CD4-positive, alpha-beta T cell treated with Interleukin-12 subunit alpha and Interleukin-12 subunit beta, for 1 hour (primary cell): Measurements from ENCODE around the gene OR11H6.
"Not testable (repeated sequence)": the region's sequence is repeated elsewhere in the genome, so short reads cannot be mapped to it uniquely, and the experiment has no call there.

Source experiments
- DNase-seq: peaks from one replicate; pipeline ENCODE4 v3.0.0-alpha.2; 2020

The OR11H6 gene, protein sequence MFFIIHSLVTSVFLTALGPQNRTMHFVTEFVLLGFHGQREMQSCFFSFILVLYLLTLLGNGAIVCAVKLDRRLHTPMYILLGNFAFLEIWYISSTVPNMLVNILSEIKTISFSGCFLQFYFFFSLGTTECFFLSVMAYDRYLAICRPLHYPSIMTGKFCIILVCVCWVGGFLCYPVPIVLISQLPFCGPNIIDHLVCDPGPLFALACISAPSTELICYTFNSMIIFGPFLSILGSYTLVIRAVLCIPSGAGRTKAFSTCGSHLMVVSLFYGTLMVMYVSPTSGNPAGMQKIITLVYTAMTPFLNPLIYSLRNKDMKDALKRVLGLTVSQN

DNA sequence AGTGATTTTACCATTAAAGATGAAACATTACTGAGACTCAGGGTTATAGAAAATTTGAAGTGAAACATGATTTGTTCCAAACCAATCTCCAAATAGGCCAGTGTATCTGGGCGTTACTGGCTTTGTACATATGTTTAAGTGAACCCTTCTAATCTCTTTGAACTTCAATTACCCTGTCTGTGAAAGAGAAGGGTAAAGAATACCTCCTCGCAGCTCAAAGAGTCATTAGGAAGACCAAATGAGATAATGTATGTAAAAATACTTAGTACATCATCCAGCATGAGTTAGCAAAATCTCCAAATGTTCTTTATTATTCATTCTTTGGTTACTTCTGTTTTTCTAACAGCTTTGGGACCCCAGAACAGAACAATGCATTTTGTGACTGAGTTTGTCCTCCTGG is at the start of gene OR11H6:
Gene OR11H6, plus strand, starts transcription at position 301 of the 400 bp plus-strand sequence. Its CDS starts 0 bp downstream, at position 301.
- DNase-seq = no peak

DNA sequence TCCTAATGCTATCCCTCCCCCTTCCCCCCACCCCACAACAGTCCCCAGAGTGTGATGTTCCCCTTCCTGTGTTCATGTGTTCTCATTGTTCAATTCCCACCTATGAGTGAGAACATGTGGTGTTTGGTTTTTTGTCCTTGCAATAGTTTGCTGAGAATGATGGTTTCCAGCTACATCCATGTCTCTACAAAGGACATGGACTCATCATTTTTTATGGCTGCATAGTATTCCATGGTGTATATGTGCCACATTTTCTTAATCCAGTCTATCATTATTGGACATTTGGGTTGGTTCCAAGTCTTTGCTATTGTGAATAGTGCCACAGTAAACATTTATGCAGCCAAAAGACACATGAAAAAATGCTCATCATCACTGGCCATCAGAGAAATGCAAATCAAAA is 49.3 kb upstream of the OR11H6 start:
- not testable (repeated sequence) for DNase-seq

DNA sequence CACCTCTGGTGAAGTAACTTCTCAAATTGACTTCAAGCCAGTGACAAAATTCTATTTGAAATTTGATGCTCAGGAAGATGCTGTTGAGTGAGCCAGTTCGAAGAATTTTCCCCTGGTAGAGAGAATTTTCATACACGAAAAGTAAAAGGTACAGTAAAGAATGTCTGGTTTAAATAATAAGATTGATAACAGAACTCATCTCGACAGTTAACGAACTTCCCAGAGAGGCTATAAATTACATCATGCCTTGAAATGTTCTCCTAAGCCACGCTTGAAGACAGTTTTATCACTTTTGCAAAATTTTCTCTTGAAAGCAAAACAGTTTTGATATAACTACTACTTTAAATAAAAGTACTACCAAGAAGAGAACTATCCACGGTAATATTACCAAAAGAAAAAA is 47.2 kb upstream of the OR11H6 start:
- no peak for DNase-seq

DNA sequence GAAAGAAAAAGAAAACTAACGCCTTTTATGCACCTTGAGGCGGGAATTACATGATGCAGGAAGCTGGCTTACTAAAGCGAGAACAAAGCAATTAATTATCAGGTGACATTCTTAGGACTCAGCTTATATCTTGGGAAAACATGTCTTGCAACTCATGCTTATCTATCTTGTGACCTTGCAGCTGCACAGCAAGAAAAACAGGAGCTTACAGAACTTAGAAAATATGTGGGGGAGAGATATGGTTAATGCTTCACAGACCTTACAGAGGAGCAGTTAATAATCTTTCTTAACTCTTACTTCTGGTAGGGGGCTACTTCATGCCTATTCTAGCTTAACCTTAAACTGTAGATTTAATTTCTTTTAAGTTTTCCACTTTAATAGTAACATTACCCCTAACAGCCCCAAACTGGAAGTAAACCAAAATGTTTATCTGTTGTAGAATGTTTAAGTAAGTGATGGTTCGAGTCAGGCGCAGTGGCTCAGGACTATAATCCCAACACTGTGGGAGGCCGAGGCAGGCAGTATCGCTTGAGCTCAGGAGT is 46.0 kb upstream of the OR11H6 start:
- DNase-seq = no peak

DNA sequence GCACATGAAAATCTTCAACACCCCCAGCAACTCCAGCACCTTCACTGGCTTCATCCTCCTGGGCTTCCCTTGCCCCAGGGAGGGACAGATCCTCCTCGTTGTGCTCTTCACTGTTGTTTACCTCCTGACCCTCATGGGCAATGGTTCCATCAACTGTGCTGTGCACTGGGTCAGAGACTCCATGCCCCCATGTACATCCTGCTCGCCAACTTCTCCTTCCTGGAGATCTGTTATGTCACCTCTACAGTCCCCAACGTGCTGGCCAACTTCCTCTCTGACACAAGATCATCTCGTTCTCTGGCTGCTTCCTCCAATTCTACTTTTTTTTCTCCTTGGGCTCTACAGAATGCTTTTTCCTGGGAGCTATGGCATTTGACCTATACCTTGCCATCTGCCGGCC is 44.3 kb upstream of the OR11H6 start:
- no peak for DNase-seq

DNA sequence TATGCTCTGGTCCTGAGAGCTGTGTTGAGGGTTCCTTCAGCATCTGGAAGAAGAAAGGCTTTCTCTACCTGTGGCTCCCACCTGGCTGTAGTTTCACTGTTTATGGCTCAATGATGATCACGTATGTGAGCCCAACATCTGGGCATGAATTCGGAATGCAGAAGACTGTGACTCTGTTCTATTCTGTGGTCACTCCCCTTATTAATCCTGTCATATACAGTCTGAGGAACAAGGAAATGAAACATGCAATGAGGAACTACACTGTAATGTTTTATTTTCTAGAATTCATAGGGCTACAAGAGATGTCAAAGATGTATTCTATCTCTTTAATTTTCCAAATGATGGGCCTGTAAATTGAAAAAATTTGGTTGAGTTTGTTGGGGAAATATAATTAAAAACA is 43.6 kb upstream of the OR11H6 start:
- no peak for DNase-seq

DNA sequence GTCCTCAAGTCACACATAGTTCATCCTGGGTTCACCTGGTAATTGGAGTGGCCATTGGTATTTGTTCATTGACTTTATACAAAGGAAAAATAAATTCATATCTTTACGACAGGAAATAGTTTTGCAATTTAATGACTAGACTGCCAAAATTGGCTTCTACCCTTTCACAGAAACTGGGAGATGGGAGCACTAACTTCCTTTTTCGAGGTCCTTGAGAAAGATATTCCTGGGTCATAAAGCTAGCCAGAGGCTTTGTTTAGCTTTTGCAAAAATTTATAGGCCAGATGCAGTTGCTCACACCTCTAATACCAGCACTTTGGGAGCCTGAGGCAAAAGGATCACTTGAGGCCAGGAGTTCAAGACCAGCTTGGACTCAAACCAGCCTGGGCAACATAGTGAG is 43.0 kb upstream of the OR11H6 start:
- no peak for DNase-seq

DNA sequence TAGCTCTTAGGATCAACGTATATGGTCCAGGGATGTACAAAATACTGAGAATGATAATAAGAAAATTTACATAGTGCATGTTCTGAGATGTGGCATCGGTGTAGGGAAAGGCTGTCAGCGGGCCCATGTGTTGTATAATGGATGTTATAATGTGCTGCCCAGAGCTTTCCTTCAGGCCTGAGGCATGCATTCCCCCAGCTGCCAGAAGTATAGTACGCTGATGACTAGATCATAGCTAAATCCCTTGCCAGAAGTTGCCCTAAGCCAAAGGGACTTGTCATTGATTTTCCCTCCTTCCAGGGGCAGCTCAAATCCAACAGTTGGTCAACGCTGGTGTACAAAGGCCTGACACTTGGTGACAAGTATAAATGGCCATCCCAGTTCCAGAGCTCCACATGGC is 39.3 kb upstream of the OR11H6 start:
- DNase-seq = no peak

DNA sequence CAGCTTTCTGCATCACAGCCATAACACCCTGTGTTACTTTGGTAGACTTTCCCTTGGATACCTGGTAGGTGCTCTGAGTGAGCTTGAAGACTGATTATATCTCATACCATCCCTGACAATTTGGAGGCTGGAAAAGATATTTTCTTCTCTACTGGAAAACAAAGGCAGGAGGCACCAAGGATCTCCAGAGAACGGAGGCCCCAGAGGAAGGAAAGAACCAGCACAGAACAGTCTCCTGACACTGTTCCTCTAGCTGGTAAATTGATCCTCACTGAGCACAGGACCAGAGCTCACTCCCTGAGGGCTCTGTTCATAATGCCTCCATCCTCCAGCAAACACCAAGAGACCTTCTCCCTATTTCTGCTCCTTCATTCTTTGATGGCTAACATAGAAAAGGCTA is 32.9 kb upstream of the OR11H6 start, which contains the start of gene OR11G2:
Gene OR11G2, plus strand, starts transcription at position 301 of the 400 bp plus-strand sequence. CDS start 6,542 bp downstream, outside the sequence.
- DNase-seq = no peak

DNA sequence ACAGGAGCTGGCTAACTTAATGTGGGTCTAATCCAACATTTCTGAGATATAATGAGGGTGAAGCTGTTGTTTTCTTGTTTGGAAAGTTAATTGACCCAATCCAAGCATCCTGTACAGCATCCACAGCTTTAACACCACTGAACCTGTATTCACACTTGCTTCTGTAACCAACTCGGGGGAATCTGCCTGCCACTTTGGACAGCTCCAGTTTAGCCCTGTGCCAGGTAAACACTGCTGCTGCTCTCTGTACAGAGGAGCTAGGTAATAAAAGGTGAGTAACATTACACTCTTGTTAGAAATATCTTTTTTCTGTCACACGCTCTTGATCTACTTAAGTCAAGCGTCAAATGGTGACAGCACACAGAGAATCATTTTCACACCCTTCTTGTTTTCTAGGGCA is 32.1 kb upstream of the OR11H6 start:
- DNase-seq = no peak

DNA sequence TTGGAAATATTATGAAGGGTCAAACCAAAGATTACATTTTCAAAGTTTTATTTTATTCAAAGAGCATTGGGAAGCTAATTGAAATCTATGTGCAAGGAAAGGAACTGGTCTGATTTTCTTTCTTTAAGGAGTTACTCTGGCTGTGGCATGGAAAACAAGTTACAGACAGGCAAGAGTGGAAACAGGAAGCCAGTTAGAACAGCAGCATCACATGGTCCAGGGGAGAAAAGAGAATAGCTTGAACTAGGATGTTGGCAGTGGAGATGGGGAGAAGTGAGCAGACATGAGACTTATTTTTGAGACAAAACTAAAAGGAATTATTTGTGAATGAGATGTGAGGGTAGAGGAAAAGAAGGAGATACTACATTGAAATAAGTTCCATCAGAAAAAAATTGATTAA is 29.4 kb upstream of the OR11H6 start:
- no peak for DNase-seq

DNA sequence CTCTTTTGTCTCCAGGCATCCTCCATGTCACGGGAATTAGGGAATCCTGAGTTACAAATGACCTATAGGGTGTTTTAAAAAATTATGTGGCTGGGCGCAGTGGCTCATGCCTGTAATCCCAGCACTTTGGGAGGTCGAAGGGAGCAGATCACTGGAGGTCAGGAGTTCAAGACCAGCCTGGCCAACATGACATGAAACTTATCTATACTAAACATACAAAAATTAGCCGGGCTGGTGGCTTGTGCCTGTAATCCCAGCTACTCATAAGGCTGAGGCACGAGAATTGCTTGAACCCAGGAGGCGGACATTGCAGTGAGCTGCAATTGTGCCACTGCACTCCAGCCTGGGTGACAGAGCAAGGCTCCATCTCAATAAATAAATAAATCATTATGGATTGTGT is 28.3 kb upstream of the OR11H6 start:
- not testable (repeated sequence) for DNase-seq

DNA sequence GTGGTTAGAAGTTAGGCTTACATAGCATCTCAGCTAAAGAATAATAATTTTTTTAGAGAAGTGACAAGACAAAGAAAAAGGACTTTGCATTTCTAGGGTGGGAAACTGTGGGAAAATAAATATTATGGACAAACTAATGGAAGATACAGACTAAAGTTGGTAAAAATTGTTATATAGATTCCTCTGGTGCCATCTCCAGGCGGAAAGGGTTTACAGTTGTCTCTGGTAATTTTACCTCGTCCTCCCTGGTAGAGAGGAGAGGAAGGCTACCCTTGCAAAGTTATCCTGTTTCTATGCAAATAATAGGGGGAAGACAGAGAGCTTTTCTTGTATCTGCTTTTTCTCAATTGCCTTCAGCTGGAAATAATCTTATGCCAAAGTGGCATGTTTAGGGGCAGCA is 27.6 kb upstream of the OR11H6 start:
- no peak for DNase-seq

DNA sequence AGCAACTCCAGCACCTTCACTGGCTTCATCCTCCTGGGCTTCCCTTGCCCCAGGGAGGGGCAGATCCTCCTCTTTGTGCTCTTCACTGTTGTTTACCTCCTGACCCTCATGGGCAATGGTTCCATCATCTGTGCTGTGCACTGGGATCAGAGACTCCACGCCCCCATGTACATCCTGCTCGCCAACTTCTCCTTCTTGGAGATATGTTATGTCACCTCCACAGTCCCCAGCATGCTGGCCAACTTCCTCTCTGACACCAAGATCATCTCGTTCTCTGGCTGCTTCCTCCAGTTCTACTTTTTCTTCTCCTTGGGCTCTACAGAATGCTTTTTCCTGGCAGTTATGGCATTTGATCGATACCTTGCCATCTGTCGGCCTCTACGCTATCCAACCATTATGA is 26.1 kb upstream of the OR11H6 start:
- DNase-seq = no peak

DNA sequence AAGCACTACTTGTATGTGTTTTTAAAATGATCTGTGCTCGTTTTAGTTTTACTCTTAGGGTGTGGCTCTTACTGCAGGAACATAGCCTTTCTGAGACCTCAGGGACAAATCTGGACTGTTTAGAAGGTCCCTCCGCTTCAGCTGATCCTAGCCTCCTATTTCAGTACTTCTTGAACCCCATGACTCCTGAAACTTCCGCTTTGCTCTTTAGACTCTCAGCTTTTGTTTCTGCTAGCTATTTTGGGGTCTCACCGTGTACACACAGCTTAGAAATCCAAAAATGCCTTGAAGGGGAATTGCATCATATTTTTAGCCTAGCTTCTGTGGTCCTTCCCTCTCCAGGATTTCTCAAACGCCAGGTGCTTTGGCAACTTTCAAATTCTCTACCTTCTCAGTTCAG is 24.5 kb upstream of the OR11H6 start:
- DNase-seq = no peak

DNA sequence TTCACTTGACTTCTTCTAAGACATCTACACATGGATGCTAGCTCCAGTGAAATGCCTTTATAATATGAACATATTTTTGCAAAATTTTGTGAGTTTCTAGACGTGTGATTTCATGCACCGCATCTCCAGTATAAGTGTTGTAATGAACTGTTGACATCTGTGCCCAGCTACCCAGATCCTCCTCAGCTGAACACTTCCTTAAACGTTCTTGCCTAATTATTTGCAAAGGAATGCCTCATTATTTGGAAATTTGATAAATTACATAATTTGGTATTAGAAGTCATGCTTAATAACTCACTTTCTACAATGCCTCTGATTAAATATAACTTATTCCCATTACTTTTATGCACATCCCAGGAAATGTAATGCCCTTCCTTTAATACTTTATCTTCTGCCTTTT is 18.8 kb upstream of the OR11H6 start:
- no peak for DNase-seq

DNA sequence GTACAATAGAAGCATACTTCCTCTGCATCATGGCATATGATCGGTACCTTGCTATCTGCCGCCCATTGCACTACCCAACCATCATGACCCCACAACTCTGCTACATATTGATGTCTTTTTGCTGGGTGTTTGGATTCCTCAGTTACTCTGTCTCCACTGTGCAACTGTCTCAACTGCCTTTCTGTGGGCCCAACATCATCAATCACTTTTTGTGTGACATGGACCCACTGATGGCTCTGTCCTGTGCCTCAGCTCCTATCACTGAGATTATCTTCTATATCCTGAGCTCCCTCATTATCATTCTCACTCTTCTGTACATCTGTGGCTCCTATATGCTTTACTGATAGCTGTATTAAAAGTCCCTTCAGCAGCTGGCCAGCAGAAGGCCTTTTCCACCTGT is 13.9 kb upstream of the OR11H6 start:
- DNase-seq = no peak

DNA sequence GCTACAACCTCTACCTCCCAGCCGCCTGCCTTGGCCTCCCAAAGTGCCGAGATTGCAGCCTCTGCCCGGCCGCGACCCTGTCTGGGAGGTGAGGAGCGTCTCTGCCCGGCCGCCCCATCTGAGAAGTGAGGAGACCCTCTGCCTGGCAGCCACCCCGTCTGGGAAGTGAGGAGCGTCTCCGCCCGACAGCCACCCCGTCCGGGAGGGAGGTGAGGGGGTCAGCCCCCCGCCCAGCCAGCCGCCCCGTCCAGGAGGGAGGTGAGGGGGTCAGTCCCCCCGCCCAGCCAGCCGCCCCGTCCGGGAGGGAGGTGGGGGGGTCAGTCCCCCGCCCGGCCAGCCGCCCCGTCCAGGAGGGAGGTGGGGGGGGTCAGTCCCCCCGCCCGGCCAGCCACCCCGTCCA is 11.1 kb upstream of the OR11H6 start:
- DNase-seq = not testable (repeated sequence)

DNA sequence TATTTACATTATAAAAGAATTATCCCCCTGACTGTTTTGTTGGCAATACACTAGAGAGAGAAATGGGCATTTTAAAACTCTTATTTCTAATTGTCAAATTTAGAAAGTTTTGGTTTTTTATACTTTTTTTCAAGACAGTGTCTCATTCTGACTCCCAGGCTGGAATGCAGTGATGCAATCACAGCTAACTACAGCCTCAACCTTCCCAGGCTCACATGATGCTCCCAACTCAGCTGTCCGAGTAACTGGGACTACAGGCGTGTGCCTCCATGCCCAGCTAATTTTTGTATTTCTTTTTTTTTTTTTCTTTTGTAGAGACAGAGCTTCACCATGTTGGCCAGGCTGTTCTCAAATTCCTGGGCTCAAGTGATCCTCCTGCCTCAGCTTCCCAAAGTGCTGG is 8.3 kb upstream of the OR11H6 start:
- no peak for DNase-seq

DNA sequence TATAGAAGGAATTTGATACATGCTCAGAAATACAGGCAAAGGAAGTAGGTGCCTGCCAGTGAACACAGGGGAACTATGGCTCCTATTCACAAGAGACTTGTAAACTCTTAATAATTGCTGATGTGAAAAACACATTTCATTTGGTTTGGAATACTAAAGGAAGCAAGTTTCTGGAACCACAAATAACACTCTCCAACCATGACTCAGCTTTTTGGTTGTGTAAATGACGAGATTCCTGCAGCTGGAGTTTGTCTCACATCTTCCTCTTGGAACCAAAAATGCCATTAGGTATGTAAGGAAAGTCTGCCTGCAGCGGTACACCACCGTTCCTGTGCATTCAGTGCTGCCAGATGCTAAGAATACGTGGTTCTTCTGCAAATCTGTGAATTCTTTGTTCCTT is 4.5 kb upstream of the OR11H6 start:
- DNase-seq = no peak

DNA sequence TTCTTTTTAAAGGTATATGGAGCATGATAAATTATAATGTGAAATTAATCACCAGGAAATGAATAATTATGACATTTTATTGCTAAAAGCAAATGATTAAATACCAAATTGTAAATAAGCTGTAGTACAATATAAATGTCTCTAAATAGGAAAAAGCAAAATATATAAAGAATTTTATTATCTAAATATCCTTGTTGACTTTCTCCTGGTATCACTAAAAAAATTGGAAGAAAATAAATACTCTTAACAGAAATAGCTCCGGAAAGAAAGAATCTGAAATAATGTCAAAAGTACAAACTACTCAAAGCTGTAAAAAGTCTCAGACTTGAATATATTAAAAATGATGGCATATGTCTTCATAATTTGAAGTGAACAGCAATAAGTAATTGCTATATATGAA is 5.2 kb downstream of the OR11H6 start, which contains the start of gene OR11H7:
Gene OR11H7, plus strand, starts transcription at position 301 of the 400 bp plus-strand sequence.
- DNase-seq = no peak

DNA sequence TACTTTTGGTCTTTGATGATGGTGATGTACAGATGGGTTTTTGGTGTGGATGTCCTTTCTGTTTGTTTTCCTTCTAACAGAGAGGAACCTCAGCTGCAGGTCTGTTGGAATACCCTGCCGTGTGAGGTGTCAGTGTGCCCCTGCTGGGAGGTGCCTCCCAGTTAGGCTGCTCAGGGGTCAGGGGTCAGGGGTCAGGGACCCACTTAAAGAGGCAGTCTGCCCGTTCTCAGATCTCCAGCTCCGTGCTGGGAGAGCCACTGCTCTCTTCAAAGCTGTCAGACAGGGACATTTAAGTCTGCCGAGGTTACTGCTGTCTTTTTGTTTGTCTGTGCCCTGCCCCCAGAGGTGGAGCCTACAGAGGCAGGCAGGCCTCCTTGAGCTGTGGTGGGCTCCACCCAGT is 11.9 kb downstream of the OR11H6 start:
- DNase-seq = not testable (repeated sequence)

DNA sequence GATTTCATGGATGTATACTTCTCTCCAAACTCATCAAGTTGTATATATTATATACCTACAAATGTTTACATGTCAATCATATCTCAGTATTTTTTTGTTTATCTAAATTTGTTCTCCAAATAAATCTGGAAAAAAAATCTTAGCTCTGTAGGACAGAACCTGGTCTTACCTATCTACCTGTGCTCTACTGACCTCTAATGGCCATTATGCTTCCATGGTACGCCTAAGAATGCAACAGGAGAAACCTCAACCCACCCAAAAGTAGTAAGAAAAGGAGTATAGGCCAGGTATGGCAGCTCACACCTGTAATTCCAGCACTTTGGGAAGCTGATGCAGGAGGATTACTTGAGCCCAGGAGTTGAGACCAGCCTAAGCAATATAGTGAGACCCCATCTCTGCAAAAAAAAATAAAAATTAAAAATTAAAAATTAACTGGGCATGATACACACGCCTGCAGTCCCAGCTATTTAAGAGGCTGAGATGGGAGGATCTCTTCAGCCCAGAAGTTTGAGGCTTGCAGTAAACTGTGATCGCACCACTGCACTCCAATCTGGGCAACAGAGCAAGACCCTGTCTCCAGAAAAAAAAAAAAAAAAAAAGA is 24.2 kb downstream of the OR11H6 start:
- DNase-seq = no peak

DNA sequence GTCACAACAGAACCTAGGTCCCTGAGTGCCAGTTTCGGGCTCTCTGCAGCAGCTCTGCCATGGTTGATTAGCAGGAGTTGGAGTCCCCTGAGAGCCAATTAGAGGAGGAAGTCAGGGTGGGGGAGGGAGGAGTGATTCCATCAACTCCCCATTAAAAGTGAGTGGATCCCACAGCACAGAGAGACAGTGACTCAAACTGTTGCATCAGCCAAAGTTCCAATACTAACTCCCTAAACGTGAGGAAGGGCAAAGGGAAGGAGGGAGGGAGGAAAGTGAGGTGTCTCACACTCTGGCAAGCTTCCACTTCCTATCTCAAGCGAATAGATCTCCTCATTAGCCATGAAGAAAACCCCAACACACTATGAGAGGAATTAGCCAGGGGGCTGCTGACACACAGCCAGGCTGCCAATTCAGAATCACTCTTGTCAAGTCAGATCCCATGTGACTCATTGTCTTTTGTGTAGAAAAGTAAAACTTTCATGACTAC is 39.2 kb downstream of the OR11H6 start:
- no peak for DNase-seq
